Lower leg skin (tissue), 4 donors: ENCODE results near the gene ORMDL1. TPM values are rescaled to one million over a fixed set of nuclear protein-coding genes. Genes with fewer than 3 reads are reported as not detected.

Experiments used
- DNase-seq, 2 donors: peaks; one replicate each; pipeline ENCODE4 v3.0.0-alpha.2; 2019; ENCODE audit warnings: low spot score in 2 of 2
- H3K4me3 ChIP-seq: fragments of 200-600 bp; sonication (generic); 2 replicates; pipeline ENCODE4 v1.5.1; 2017; ENCODE audit warnings: mild to moderate bottlenecking, low read depth; ENCODE audit not compliant: poor library complexity, severe bottlenecking
- POLR2A ChIP-seq, 2 donors: fragments of 450-650 bp; IDR thresholded peaks; one replicate each; pipeline ENCODE4 v1.6.1; 2016 to 2017; ENCODE audit warnings: antibody characterized with exemption in 2 of 2, mild to moderate bottlenecking in 1 of 2, moderate library complexity in 1 of 2
- WGBS, 2 donors: methylation state at CpG; one replicate each; pipeline ENCODE4 v1.1.5; 2018; 5-methylcytosine and 5-hydroxymethylcytosine counted together
- intact Hi-C: fragments of 100-400 bp; cut with DNase I; formaldehyde crosslinking; loops from one replicate; pipeline ENCODE4 v1.15.0; 2023; ENCODE audit warnings: low total_unique reads
- total RNA-seq, 4 donors: library from RNA; depleted of rRNA; stranded (reverse); fragments of >200 nt; gene quantifications; one replicate each; pipeline ENCODE4 v1.1.0, GENCODE V29; 2016
- TF ChIP-seq, protein P1 (sequence below), 3 donors: fragments of 450-650 bp; IDR thresholded peaks; one replicate each; pipeline ENCODE4 v1.5.1; 2016; ENCODE audit warnings: antibody characterized with exemption in 3 of 3, mild to moderate bottlenecking in 3 of 3, moderate library complexity in 2 of 3

The ORMDL1 gene
- total RNA-seq, 4 donors from 2014 or later, result 52.5 to 79.0 (median 61.5) TPM

DNA sequence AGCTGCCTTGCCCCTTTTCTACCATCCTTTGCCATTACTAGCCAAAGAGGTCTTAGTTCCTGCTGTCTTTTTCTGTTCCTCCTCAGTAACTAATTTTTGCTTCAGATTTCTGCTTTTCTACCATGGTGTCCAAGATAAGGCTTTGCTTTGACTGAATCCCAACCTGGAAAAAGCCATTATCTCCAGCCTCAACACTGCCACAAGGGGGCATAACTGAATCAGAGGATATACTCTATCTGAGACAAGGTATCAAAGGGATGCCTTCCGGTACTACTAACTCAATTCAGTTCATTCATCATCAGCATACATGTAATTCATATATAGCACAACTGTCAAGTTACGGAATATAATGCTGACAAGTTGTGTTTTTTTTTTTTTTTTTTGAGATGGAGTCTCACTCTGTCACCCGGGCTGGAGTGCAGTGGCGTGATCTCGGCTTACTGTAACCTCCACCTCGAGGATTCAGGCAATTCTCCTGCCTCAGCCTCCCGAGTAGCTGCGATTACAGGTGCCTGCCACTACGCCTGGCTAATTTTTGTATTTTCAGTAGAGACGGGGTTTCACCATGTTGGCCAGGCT is 33.0 kb downstream of the ORMDL1 start:
- no peak for TF ChIP-seq POLR2A (IDR thresholded peaks at IDR 0.05)
- TF ChIP-seq, protein P1, sequence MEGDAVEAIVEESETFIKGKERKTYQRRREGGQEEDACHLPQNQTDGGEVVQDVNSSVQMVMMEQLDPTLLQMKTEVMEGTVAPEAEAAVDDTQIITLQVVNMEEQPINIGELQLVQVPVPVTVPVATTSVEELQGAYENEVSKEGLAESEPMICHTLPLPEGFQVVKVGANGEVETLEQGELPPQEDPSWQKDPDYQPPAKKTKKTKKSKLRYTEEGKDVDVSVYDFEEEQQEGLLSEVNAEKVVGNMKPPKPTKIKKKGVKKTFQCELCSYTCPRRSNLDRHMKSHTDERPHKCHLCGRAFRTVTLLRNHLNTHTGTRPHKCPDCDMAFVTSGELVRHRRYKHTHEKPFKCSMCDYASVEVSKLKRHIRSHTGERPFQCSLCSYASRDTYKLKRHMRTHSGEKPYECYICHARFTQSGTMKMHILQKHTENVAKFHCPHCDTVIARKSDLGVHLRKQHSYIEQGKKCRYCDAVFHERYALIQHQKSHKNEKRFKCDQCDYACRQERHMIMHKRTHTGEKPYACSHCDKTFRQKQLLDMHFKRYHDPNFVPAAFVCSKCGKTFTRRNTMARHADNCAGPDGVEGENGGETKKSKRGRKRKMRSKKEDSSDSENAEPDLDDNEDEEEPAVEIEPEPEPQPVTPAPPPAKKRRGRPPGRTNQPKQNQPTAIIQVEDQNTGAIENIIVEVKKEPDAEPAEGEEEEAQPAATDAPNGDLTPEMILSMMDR (IDR thresholded peaks at IDR 0.05), result no peak
- 83 to 84% methylated on average over 10 of the region's 10 CpGs for WGBS, 2 donors
- no peak overlapping the region for H3K4me3 ChIP-seq
- DNase-seq, result no peak
- intact Hi-C loops, result loop anchor here (10.0 kb wide), 1 partner anchor 314 kb away; the partner anchor contains the start of gene MSTN

DNA sequence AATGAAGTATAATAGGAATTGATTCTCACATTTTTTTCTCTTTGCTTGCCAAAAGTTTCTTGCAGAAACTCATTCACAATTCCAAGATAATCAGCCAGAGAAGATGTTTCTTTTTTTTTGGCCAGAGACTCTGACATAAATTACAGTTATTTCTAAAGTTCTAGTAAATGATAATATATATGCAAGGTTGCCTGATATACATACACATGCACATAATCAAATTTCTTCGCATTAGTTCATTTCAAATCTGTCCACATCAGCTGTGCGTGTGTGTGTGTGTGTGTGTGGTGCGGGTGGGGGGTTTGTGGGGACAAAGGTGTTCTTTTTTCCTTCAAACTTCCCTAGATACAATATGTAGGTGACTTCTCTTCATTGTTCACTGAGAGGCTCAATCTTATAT is 54.7 kb downstream of the ORMDL1 start:
- no peak for DNase-seq
- no peak overlapping the region for H3K4me3 ChIP-seq
- 78 to 84% methylated on average over 3 of the region's 3 CpGs for WGBS, 2 donors
- no peak for TF ChIP-seq POLR2A (IDR thresholded peaks at IDR 0.05)
- TF ChIP-seq, protein P1 (IDR thresholded peaks at IDR 0.05), result no peak
- intact Hi-C loops, result no loop called here

DNA sequence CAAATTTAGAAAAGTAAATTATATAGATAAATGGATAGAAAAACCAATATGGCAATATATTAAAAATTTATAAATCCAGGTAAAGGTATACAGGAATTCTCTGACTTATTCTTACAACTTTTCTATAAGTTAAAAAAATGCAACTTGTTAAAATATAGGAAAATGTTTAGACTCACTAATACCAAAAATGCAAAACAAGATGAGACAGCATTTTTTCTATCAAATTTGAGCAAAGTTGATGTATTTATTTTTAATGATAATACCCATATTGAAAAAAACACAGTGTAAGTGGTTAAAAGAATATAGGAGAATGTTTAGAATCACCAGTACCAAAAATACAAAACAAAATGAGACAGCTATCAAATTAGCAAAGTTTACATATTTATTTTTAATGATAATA is 57.3 kb downstream of the ORMDL1 start:
- intact Hi-C loops, result no loop called here
- TF ChIP-seq, protein P1 (IDR thresholded peaks at IDR 0.05), result no peak
- no peak for TF ChIP-seq POLR2A (IDR thresholded peaks at IDR 0.05)
- no peak overlapping the region for H3K4me3 ChIP-seq
- no peak for DNase-seq

DNA sequence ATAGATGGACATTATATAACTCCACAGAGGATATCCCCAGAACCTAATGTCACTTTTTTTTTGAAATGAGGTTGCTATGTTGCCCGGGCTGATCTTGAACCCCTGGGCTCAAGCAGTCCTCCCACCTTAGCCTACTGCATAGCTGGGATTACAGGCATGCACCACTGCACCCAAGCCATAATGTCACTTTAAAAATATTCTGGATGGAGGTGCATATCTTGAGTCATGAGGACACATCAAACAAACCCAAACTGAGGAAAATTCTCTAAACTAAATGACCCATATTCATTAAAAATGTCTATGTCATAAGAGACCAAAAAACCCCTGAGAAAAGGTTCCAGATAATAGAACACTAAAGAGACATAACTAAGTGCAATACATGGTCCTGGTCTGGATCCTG is 57.9 kb downstream of the ORMDL1 start:
- no peak overlapping the region for H3K4me3 ChIP-seq
- no peak for TF ChIP-seq POLR2A (IDR thresholded peaks at IDR 0.05)
- TF ChIP-seq, protein P1 (IDR thresholded peaks at IDR 0.05), result no peak
- DNase-seq, result no peak
- WGBS, 2 donors, result 95 to 96% methylated on average over 1 of the region's 1 CpG
- intact Hi-C loops, result no loop called here

DNA sequence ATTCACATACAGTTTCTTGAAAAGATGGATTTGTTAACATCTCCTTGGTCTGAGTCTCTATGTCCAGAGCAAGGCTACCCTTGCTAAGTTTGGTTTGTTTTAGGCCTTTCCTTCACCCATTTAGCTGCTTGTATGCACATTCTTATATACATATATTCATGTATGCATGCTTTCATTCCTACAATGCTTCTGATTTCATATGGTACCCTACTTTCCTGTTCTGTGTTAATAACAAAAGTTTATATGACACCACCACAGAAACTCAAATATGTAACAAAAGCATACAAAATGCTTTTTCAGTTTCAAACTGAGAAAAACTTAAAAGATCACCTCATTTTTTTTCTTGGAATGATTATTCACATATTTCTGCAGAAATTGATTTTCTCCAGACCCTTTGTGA is 60.9 kb downstream of the ORMDL1 start:
- DNase-seq, result no peak
- no peak overlapping the region for H3K4me3 ChIP-seq
- TF ChIP-seq, protein P1 (IDR thresholded peaks at IDR 0.05), result no peak
- TF ChIP-seq POLR2A (IDR thresholded peaks at IDR 0.05), result no peak
- intact Hi-C loops, result no loop called here

Other genes starting within 250 kb of the ORMDL1 start
- 10 to 100 TPM; 16.0 to 33.1 (median 18.1) TPM for gene SLC40A1, start 203.6 kb downstream of the ORMDL1 start, total RNA-seq
- 10 to 100 TPM; 28.9 to 32.8 (median 30.6) TPM for gene ASNSD1, start 122.9 kb downstream of the ORMDL1 start, total RNA-seq
- gene ANKAR, start 109.7 kb downstream of the ORMDL1 start, total RNA-seq, result 1 to 10 TPM in 3 of 4 donors, under 1 TPM in 1; 0.42 to 5.4 (median 3.4) TPM
- gene OSGEPL1, start 21.5 kb downstream of the ORMDL1 start, total RNA-seq, result 10 to 100 TPM in 1 of 4 donors, 1 to 10 TPM in 3; 2.6 to 10.3 (median 6.8) TPM
- 10 to 100 TPM in 2 of 4 donors, 1 to 10 TPM in 2; 6.7 to 10.2 (median 10.0) TPM for gene PMS1, start 111 bp upstream of the ORMDL1 start, total RNA-seq